Measurements from ENCODE around the gene PTPN21. TPM values are rescaled to one million over a fixed set of nuclear protein-coding genes. Genes with fewer than 3 reads are reported as not detected.
A peak's percentile ranks its signal among the peaks of the same experiment; 100 is the strongest.
"Not testable (repeated sequence)": the region's sequence is repeated elsewhere in the genome, so short reads cannot be mapped to it uniquely, and the experiment has no call there.

The PTPN21 gene
- total RNA-seq, 1 donor from 2014 or later = 19.6 TPM

- no peak for DNase-seq (ENCODE audit: extremely low spot score, unreplicated experiment)
- TF ChIP-seq CTCF (conservative IDR thresholded peaks at IDR 0.05) = peak; percentile 48
- Mint-ChIP-seq H3K4me3 (no peak overlapping the region), H3K4me1 (ENCODE audit: unreplicated experiment) (no peaks in the 10 kb centered on the region), H3K9me3 (no peaks in the 10 kb centered on the region), H3K27me3 (no peaks in the 10 kb centered on the region), H3K36me3 (peaks cover 14% of the 10 kb centered on the region), H3K27ac (no peak overlapping the region)
These were observed 19.7 kb downstream of the PTPN21 start for GRCh38 chr14:88535149-88535548.

- peaks cover 26% of the 10 kb centered on the region for H3K36me3 Mint-ChIP-seq
- no peaks in the 10 kb centered on the region for H3K4me1 Mint-ChIP-seq (ENCODE audit: unreplicated experiment)
- no peak for TF ChIP-seq CTCF (conservative IDR thresholded peaks at IDR 0.05)
- peaks cover 5% of the 10 kb centered on the region for H3K9me3 Mint-ChIP-seq
- H3K27ac Mint-ChIP-seq = no peak overlapping the region
- no peak for DNase-seq (ENCODE audit: extremely low spot score, unreplicated experiment)
- no peak overlapping the region for H3K4me3 Mint-ChIP-seq
- no peaks in the 10 kb centered on the region for H3K27me3 Mint-ChIP-seq
These were observed 21.7 kb downstream of the PTPN21 start for GRCh38 chr14:88533064-88533602.

DNA sequence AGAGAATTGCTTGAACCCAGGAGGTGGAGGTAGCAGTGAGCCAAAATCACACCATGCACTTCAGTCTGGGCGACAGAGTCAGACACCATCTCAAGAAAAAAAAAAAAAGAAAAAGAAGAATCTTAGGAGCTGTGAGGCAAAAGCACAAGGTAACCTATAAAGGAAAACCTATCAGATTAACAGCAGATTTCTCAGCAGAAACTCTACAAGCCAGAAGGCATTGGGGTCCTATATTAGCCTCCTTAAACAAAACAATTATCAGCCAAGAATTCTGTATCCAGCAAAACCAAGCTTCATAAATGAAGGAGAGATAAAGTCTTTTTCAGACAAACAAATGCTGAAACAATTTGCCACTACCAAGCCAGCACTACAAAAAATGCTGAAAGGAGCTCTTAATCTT is 24.9 kb downstream of the PTPN21 start:
- H3K27ac Mint-ChIP-seq, H3K27me3 Mint-ChIP-seq: not testable (repeated sequence)
- H3K36me3 Mint-ChIP-seq = peaks cover 33% of the 10 kb centered on the region

GRCh38 chr14:88522393-88522792 is 32.4 kb downstream of the PTPN21 start:
- H3K27ac Mint-ChIP-seq = no peak overlapping the region

More for the DNA sequence above, 24.9 kb downstream of the PTPN21 start:
- not testable (repeated sequence) for DNase-seq (ENCODE audit: extremely low spot score, unreplicated experiment); H3K4me3 Mint-ChIP-seq; H3K9me3 Mint-ChIP-seq; H3K4me1 Mint-ChIP-seq (ENCODE audit: unreplicated experiment)

GRCh38 chr14:88521818-88522217 is 33.0 kb downstream of the PTPN21 start:
- H3K36me3 Mint-ChIP-seq = peaks cover 11% of the 10 kb centered on the region
- peaks cover 9% of the 10 kb centered on the region for H3K4me1 Mint-ChIP-seq (ENCODE audit: unreplicated experiment)
- DNase-seq (ENCODE audit: extremely low spot score, unreplicated experiment) = no peak
- no peaks in the 10 kb centered on the region for H3K9me3 Mint-ChIP-seq
- TF ChIP-seq CTCF (conservative IDR thresholded peaks at IDR 0.05) = no peak
- H3K27ac Mint-ChIP-seq = no peak overlapping the region
- no peak overlapping the region for H3K4me3 Mint-ChIP-seq
- H3K27me3 Mint-ChIP-seq = no peaks in the 10 kb centered on the region

More at GRCh38 chr14:88522393-88522792, 32.4 kb downstream of the PTPN21 start:
- Mint-ChIP-seq H3K36me3 (peaks cover 11% of the 10 kb centered on the region), H3K27me3 (no peaks in the 10 kb centered on the region), H3K4me1 (ENCODE audit: unreplicated experiment) (peaks cover 3% of the 10 kb centered on the region), H3K9me3 (no peaks in the 10 kb centered on the region), H3K4me3 (no peak overlapping the region)
- no peak for TF ChIP-seq CTCF (conservative IDR thresholded peaks at IDR 0.05)
- no peak for DNase-seq (ENCODE audit: extremely low spot score, unreplicated experiment)

- no peaks in the 10 kb centered on the region for H3K9me3 Mint-ChIP-seq
- DNase-seq (ENCODE audit: extremely low spot score, unreplicated experiment) = no peak
- H3K4me1 Mint-ChIP-seq (ENCODE audit: unreplicated experiment) = peaks cover 23% of the 10 kb centered on the region
- peaks cover 13% of the 10 kb centered on the region for H3K36me3 Mint-ChIP-seq
- no peak for TF ChIP-seq CTCF (conservative IDR thresholded peaks at IDR 0.05)
- no peaks in the 10 kb centered on the region for H3K27me3 Mint-ChIP-seq
- H3K4me3 Mint-ChIP-seq = no peak overlapping the region
- no peak overlapping the region for H3K27ac Mint-ChIP-seq
These were observed 34.9 kb downstream of the PTPN21 start for GRCh38 chr14:88519907-88520306.
